Lower leg skin (tissue), 3 donors: ENCODE measurements around the gene MFSD1.

Source experiments
- CTCF ChIP-seq, 3 donors: fragments of 450-650 bp; IDR thresholded peaks; one replicate each; pipeline ENCODE4 v1.5.1; 2016; ENCODE audit warnings: antibody characterized with exemption in 3 of 3, mild to moderate bottlenecking in 3 of 3, moderate library complexity in 2 of 3
- POLR2A ChIP-seq, 2 donors: fragments of 450-650 bp; IDR thresholded peaks; one replicate each; pipeline ENCODE4 v1.6.1; 2016 to 2017; ENCODE audit warnings: antibody characterized with exemption in 2 of 2, mild to moderate bottlenecking in 1 of 2, moderate library complexity in 1 of 2

GRCh38 chr3:158782283-158782989 lies 19.4 kb upstream of the MFSD1 start:
- TF ChIP-seq CTCF (IDR thresholded peaks at IDR 0.05) (no peak), POLR2A (IDR thresholded peaks at IDR 0.05) (no peak)
